Head of caudate nucleus (tissue), 42 donors: ENCODE results near the gene TRIP11.

Source experiments
- DNase-seq, 42 donors: peaks; one replicate each; pipeline versions ENCODE4 v3.0.0 to v3.0.0-alpha.2; 2020 to 2021; ENCODE audit warnings: mixed read lengths in 7 of 42
- intact Hi-C: fragments of 100-400 bp; cut with DNase I; formaldehyde crosslinking; loops from one replicate; pipeline ENCODE4 v1.15.0; 2022

TRIP11 gene

DNA sequence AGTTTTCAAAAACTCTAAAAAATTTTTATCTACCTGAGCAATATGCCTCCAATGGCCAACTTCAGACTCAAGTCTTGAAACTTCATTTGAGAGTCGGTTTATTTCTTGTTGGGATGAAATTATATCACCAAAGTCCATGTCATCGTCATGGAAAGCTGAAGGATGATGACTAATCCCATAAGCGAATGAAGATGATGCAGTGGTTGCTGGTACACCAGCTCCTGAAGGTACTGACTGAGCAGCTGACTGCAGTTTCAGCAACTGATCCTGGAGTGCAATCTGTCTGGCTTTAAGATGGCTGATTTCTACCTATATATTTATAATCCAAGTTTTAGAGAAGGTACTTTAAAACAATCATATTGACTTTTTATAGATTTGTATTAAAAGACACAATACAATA lies 18.3 kb downstream of the TRIP11 start:
- no peak for DNase-seq
- intact Hi-C loops, result no loop called here

DNA sequence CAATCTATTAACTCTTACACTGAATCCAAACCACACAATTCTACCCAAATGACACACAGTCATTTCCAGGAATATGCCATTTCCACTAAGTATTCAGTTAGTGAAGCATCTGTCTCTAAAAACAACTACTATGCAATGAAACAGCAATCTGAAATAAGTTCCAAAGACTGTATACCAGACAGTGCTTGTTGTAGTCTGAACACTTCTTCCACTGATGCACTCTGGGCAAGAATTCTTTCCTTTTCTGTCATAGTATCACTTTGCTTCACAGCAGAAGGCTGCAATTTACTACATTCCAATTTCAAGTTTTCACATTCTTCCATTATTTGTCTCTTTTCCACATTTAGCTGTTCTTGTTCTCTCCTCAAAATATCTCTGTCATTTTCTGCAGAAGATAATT lies 25.8 kb downstream of the TRIP11 start:
- intact Hi-C loops, result no loop called here
- no peak for DNase-seq

DNA sequence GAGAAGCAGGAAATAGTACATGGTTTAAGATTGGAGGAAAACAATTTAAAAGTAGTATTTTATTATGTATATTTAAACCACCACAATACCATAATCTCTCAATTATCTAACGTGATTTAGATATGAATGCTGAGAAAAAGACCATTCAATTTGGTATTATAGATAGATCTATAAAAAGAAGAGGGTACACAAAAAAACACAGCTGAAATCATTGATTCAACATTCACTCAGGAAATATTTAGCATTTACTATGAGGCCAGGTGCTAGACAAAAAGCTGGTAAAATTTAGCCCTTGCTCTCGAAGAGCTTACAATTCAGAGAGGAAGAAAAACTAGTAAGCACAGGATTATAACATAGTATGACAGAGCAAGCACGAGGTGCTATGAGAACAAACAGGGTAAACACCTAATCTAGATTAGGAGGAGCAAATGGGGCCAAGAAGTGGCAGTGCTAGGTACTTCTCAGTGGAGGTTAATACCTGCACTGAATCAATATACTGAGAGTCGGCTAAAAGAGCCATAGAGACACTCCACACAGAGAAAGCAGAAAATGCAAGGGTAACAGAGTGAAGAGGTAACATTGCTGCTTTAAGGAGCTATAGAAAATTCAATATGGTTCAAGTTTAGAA lies 27.6 kb downstream of the TRIP11 start:
- DNase-seq, result no peak
- intact Hi-C loops, result no loop called here

GRCh38 chr14:92010644-92011043 lies 29.2 kb downstream of the TRIP11 start:
- intact Hi-C loops, result no loop called here
- no peak for DNase-seq

GRCh38 chr14:92009604-92010003 lies 30.3 kb downstream of the TRIP11 start:
- DNase-seq, result no peak
- intact Hi-C loops, result no loop called here

GRCh38 chr14:92005019-92005418 lies 34.8 kb downstream of the TRIP11 start:
- intact Hi-C loops, result no loop called here

DNA sequence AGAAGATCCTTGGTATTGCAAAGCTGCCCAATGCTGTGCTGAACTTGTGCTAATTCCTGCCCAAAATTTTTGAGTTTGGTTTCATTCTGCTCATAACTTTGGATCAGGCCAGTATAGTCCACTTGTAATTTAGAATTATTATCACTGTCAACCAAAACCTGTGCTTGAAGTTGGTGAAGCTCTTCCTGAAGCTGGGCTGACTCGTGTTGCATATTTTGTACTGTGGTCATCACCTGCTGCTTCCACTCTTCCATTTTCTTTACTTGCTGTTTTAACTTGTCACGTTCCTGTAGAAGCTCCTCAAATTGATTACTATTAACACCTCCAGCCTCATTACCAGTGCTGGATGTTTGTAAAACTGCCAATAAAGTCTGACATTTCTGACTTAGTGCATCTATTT lies 35.8 kb downstream of the TRIP11 start:
- intact Hi-C loops, result no loop called here

More at GRCh38 chr14:92005019-92005418, 34.8 kb downstream of the TRIP11 start:
- DNase-seq, result no peak

GRCh38 chr14:91998667-91999570 lies 40.9 kb downstream of the TRIP11 start:
- intact Hi-C loops, result no loop called here
- DNase-seq, result no peak

More for the DNA sequence above, 35.8 kb downstream of the TRIP11 start:
- DNase-seq, result no peak

DNA sequence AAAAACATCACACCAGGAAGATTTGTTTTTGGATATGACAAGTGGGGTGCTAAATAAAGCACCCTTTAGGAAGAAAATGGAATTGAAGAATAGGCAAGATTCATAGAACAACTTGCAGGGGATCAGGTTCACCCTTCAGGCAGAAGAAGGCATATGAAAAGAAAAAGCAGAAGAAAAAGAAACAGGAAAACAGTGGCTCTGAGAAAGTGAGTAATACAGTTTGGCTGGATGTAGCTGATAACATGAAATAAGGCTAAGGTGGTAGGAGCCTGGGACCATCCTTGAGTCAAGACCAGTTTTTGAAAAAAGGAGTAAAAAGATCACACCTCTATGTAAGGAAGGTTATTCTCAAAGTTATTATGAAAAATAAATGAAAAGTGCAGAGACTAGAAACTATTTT lies 42.4 kb downstream of the TRIP11 start:
- no peak for DNase-seq
- intact Hi-C loops, result no loop called here

DNA sequence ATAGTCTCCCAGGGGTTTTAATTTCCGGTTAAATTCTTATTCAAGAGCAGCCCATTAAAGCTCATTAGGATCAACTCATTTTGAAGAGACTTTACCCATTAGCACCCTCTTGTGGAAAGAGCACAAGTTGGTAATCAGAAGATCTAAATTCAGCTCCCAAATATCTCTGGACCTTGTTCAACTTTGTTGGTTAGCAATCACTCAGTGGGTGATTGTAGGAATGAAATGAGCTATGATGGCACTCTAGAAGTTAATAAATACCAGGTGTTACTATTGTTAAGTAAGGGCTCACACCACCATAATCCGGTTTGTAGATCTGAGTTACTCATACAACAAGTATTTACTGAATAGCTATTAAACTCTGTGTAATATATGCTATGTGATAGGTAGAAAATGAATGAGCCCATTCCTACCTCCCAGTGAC lies 42.9 kb downstream of the TRIP11 start:
- peak in 2 of 42 donors; percentile 10 to 22 for DNase-seq
- intact Hi-C loops, result no loop called here

- intact Hi-C loops, result no loop called here
- DNase-seq, result no peak
Observed at GRCh38 chr14:91987192-91987591, 52.7 kb downstream of the TRIP11 start.

DNA sequence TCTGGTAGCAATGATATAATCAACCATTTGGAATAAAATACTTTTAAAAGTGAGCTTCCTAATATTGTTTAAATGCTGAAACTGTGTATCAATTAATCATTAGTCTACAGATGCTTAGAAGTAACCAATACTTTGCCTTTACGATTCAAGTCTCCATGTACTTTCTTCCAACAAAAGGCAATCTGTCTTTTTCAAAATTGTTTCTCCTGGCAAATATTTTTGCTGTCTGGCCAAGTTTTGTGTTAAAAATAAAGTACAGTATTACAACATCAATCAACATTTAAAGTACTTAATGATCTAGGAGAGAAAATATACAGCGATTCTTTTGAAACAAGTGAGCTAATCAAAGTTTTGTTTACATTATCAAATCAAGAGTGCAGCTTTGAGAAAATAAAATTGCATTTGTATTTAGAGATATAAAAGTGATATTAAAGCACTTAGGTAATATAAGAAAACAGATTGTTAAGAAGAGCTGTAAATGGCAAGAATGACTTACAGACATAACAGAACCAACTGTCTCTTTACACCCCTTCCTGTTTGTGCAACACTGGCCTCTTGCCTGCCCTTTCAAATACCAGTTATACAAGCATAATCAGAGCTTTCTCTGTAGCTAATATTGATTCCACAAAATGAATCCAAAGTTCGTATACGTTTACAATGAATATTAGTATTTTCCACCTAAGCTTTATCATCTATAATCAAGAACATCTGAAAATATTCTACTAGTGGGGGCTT lies 54.2 kb downstream of the TRIP11 start:
- intact Hi-C loops, result no loop called here
- DNase-seq, result no peak

DNA sequence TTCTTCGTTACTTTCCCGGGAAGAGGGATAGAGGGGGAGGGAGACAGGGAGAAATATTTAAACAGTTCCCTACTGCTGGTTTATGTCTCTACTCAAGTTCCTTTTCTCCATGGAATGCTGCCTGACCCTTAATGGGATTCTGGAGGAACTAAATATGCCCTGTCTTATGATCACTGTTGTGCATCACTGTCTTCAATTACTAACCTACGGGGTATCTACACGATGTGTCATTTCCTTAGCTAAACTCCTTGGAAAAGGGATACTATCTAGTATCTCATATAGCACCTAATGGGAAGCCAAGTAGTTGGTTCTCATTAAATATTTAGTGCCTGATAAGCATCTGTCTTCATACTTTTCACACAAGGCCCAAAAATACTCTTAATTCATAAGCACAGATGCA lies 54.9 kb downstream of the TRIP11 start:
- intact Hi-C loops, result no loop called here
- DNase-seq, result no peak

DNA sequence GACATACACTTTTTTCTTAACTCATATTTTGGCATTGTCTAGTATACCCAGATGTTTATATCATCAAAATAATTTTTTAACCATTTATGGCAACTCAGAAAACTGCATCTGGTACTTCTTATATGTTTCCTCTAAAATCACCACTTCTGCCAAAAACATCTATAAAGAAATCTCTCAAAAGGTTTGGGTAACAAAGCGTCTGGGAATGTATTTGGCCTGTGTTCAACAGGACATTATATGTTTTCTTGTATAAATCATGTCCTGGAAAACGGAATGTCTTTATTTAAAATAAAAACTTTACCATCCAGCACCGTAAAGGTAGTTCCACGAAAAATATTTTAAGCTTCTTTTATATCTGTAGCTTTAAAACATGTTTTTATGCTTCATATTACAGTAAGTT lies 56.3 kb downstream of the TRIP11 start:
- no peak for DNase-seq
- intact Hi-C loops, result no loop called here

DNA sequence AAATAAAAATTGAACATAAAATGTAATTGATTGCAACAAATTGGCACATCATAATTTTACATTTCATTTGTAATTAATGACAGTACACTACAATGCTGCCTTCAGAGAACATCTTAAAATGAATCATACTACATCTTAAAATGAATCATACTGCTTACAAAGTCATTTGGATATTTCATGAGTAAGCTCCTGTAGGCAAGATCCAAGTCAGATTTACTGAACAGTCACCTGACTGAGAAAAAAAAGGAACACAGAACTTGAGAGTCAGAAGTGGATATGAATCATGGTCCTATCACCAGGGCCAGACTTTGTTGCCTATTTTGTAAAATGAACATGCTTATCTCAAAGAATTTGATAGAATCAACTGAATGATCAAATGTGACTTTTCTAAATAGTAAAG lies 59.7 kb downstream of the TRIP11 start:
- peak in 3 of 42 donors; percentile 7 to 14 (median 13) for DNase-seq
- intact Hi-C loops, result no loop called here

- intact Hi-C loops, result no loop called here
- peak in 2 of 42 donors; percentile 8 to 10 for DNase-seq
Observed at GRCh38 chr14:91977884-91978283, 62.0 kb downstream of the TRIP11 start.

GRCh38 chr14:91975763-91976162 lies 64.1 kb downstream of the TRIP11 start:
- intact Hi-C loops, result no loop called here
- DNase-seq, result no peak

GRCh38 chr14:91971188-91971778 lies 68.6 kb downstream of the TRIP11 start:
- intact Hi-C loops, result no loop called here
- DNase-seq, result no peak

DNA sequence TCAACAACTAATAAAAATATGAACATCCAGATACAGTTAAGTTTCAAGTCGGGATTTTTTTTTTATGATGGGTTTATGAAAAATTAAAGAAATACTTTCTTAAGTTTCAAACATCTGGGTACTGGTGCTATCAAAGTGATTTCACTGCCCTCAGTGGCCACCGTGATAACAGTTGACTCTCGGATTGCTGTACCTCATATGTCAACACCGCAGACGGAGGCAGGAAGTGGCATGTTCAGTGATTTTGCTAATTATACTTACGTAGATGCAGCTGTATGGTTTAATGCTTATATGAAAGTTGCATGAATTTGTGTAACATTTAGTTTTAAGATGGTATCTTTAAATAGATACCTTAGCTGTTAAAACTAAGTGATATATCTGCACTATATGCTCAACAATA lies 71.6 kb downstream of the TRIP11 start:
- no peak for DNase-seq
- intact Hi-C loops, result no loop called here

- DNase-seq, result peak in 7 of 42 donors; percentile 11 to 49 (median 16)
- intact Hi-C loops, result no loop called here
Observed at GRCh38 chr14:91964724-91965123, 75.1 kb downstream of the TRIP11 start.
